NCI-H2081 (cell line): Measurements from ENCODE around the gene OR6S1.
"Not testable (repeated sequence)": the region's sequence is repeated elsewhere in the genome, so short reads cannot be mapped to it uniquely, and the experiment has no call there.

Experiments used
- DNase-seq, 2 experiments: peaks; one replicate each; lab custom pipeline; 2025; lab: John Stamatoyannopoulos, UW

The OR6S1 gene

GRCh38 chr14:20668969-20669368 lies 27.5 kb upstream of the OR6S1 start:
- DNase-seq: no peak

GRCh38 chr14:20667957-20668356 lies 26.5 kb upstream of the OR6S1 start:
- no peak for DNase-seq

GRCh38 chr14:20666400-20666961 lies 25.0 kb upstream of the OR6S1 start:
- not testable (repeated sequence) for DNase-seq

- peak; percentile 59 to 65 for DNase-seq
Measured at GRCh38 chr14:20662968-20663732, 21.7 kb upstream of the OR6S1 start.

- no peak for DNase-seq
Measured at GRCh38 chr14:20661197-20661596, 19.7 kb upstream of the OR6S1 start.

GRCh38 chr14:20659813-20660395 lies 18.4 kb upstream of the OR6S1 start:
- no peak for DNase-seq

- DNase-seq: no peak
Measured at GRCh38 chr14:20659336-20659735, 17.8 kb upstream of the OR6S1 start.

GRCh38 chr14:20658246-20658645 lies 16.8 kb upstream of the OR6S1 start:
- DNase-seq: no peak

- DNase-seq: no peak
Measured at GRCh38 chr14:20657216-20658211, 16.0 kb upstream of the OR6S1 start.

GRCh38 chr14:20656274-20656673 lies 14.8 kb upstream of the OR6S1 start:
- no peak for DNase-seq

- DNase-seq: no peak
Measured at GRCh38 chr14:20655851-20656250, 14.4 kb upstream of the OR6S1 start.

- no peak for DNase-seq
Measured at GRCh38 chr14:20652996-20653975, 11.8 kb upstream of the OR6S1 start.

- no peak for DNase-seq
Measured at GRCh38 chr14:20645481-20645880, 4.0 kb upstream of the OR6S1 start.

- DNase-seq: no peak
Measured at GRCh38 chr14:20644520-20644919, 3.0 kb upstream of the OR6S1 start.

GRCh38 chr14:20642755-20643154 lies 1.3 kb upstream of the OR6S1 start:
- not testable (repeated sequence) for DNase-seq

- DNase-seq: no peak
Measured at GRCh38 chr14:20642182-20642581, 691 bp upstream of the OR6S1 start.

- DNase-seq: peak; percentile 55 to 64
Measured at GRCh38 chr14:20632831-20633691, 8.4 kb downstream of the OR6S1 start.

- no peak for DNase-seq
Measured at GRCh38 chr14:20632448-20632830, 9.1 kb downstream of the OR6S1 start.

- no peak for DNase-seq
Measured at GRCh38 chr14:20631880-20632389, 9.6 kb downstream of the OR6S1 start.
